ENCODE data around the gene CD274. TPM values are rescaled to one million over a fixed set of nuclear protein-coding genes. Genes with fewer than 3 reads are reported as not detected.
"Not testable (repeated sequence)": the region's sequence is repeated elsewhere in the genome, so short reads cannot be mapped to it uniquely, and the experiment has no call there.

CD274 gene
- total and polyA plus RNA-seq, 5 donors, result 4.9 to 12.0 (median 10.8) TPM

DNA sequence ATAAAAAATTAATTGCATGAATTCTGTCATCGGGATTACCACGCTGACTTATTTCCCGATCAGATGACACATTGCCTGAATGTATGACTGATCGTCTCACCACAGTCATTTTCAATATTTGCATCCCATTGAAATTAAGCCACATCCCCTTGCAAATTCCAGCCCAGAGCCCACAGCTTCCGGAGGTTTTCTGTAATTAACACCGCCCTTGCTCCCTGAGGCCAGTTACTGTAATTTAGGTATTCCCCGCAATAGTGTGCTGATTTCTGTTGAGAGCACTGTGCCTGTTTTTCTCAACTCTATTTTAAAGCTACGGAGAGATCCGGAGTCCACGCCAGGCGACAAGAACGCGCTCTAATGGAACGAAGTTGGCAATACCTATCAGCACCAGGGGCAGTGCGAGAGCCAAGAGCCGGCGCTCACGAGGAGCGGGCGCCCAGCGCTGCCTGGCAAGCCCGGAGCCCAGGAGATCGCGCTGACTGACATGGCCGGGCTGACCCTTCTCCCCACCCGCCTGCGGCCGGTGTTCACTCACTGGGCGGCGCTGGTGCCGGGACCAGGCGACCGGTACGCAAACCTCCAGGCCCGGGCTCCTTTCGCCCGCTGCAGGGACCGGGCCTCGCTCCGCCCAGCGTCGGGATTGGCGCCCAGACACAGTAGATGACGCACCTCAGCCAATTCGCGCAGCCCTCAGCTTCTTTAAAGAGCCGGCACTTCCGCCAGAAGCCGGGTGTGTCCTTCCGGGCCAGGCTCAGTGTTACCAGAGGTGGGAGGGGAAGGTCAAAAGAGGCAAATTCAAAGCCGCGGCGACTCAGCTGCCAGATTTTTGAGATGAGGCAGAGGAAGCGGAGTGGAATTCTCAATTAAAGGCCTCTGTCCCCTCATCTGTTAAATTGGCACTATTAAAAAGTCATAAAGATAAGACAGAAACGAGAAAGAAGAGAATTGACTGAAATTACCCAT is 12.8 kb upstream of the CD274 start, which contains the start of gene PLGRKT:
TSS of gene PLGRKT (minus strand) at position 672 of the 963 bp plus-strand sequence. CDS start 5,948 bp downstream, outside the sequence.
- ATAC-seq (peak; percentile 99 to 100), DNase-seq (peak; percentile 97 to 98 (median 98))
- H3K9me3 ChIP-seq (ENCODE audit: control insufficient read depth, low read length), result no peaks in the 10 kb centered on the region
- no peaks in the 10 kb centered on the region for H3K27me3 ChIP-seq (ENCODE audit: control insufficient read depth, insufficient read depth)
- peak within 1 kb of the TSS; percentile 91 for H3K27ac ChIP-seq (ENCODE audit: low read length)
- intact Hi-C loops (cut with DNase I), result loop anchor here in 2 of 4 donors (5.0 to 10.0 kb wide), 2 partner anchors 155 to 683 kb away; no protein-coding TSS in a partner anchor
- H3K4me1 ChIP-seq (ENCODE audit: control insufficient read depth, insufficient read depth, low read length), result peaks cover 5% of the 10 kb centered on the region
- peak within 1 kb of the TSS; percentile 61 for H3K4me3 ChIP-seq (ENCODE audit: low read length)
- under 1% methylated on average over 55 of the region's 55 CpGs for WGBS

DNA sequence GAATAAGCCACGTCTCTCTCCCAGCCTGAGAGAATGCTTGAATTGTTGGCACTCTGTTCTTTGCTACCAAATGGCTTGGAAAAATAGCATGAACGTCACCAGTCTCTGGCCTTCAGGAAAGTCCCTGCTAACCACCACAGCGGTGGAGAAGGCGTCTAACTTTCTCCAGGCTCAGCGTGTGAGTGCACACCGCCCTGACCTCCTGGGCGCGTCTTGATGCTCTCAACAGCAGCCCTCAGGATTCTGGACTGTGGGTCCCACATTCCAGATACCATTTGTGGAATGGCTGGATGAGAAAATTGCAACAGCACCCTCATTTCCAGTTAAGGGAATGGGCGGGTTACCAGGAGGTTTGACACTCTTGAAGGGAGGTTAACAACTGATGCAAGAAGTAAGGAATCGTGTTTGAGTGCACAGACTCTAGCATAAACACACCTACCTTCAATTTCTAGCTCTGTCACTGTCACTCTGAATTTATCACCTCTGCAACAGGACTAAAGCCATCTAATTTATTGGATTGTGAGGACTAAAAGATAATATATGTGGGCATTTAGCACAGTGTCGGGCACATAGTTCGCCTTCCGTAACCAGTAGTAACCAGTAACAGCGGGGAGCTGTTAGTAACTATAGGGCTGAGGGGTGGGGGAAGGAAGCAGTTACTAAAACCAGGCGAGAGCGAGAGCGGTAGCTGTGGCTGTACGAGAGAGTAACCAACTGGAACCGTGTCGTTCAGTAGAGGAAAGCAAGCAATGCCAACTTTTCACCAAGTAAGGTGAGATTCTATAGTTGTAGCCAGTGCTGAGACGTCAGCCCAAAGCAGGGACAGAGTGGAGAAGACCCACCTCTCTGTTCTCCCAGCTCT is 11.8 kb upstream of the CD274 start:
- H3K4me3 ChIP-seq (ENCODE audit: low read length), result peak overlapping the region; percentile 61
- ATAC-seq (peak; percentile 8 to 9), DNase-seq (no peak)
- intact Hi-C loops (cut with DNase I), result loop anchor here in 2 of 4 donors (5.0 to 10.0 kb wide), 2 partner anchors 154 to 684 kb away; no protein-coding TSS in a partner anchor
- no peaks in the 10 kb centered on the region for H3K27me3 ChIP-seq (ENCODE audit: control insufficient read depth, insufficient read depth)
- H3K9me3 ChIP-seq (ENCODE audit: control insufficient read depth, low read length), result no peaks in the 10 kb centered on the region
- 68% methylated on average over 21 of the region's 21 CpGs for WGBS
- peak overlapping the region; percentile 91 for H3K27ac ChIP-seq (ENCODE audit: low read length)
- peaks cover 5% of the 10 kb centered on the region for H3K4me1 ChIP-seq (ENCODE audit: control insufficient read depth, insufficient read depth, low read length)

DNA sequence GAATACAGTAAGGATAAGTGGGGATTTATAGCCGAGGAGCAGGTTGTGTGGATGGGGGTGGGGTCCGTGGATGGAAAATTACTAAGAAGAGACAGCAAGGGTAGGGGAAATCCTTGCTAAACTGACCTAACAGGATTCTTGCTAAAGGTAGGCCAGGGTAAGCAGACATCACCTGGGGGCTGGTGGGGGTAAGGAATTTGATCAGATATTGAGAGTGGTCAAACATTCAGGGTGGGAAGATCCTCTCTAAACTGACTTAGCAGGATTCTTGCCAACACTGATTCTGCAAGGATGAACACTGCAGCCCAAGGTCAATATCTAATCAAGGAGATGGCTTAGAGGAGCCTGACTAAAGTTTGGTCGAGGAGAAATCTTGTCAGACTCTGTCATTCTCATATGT is 9.9 kb upstream of the CD274 start:
- H3K27ac ChIP-seq (ENCODE audit: low read length), result no peak overlapping the region
- no peak for DNase-seq
- H3K4me3 ChIP-seq (ENCODE audit: low read length), result no peak overlapping the region
- H3K27me3 ChIP-seq (ENCODE audit: control insufficient read depth, insufficient read depth), result no peaks in the 10 kb centered on the region
- H3K9me3 ChIP-seq (ENCODE audit: control insufficient read depth, low read length), result no peaks in the 10 kb centered on the region
- intact Hi-C loops (cut with DNase I), result loop anchor here in 3 of 4 donors (10.0 kb wide), 2 partner anchors 154 to 256 kb away; partner anchors contain the start of gene INSL6 (in 2 of the 3)
- WGBS, result 81% methylated on average over 3 of the region's 3 CpGs
- no peak for ATAC-seq
- peaks cover 5% of the 10 kb centered on the region for H3K4me1 ChIP-seq (ENCODE audit: control insufficient read depth, insufficient read depth, low read length)

DNA sequence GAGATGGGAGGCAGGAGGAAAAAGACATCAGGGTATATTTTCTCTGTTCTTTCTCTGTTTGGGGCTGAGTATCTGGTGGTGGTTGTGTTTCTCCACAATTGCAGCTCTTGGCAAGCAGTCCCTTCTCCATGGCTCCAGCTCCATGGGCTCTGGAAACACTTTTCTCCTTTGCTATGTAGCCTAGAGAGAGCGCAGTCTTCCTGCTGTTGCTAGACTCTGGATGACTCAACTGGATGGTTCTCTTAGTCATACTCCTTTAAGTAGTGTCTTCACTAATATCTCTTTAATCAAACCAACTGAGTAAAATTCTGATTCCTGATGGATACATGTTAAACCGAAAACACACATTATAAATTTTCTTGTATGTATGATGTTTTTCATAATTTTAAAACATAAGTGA is 9.3 kb upstream of the CD274 start:
- no peak for ATAC-seq
- no peak overlapping the region for H3K4me3 ChIP-seq (ENCODE audit: low read length)
- WGBS, result 94% methylated on average over 2 of the region's 2 CpGs

DNA sequence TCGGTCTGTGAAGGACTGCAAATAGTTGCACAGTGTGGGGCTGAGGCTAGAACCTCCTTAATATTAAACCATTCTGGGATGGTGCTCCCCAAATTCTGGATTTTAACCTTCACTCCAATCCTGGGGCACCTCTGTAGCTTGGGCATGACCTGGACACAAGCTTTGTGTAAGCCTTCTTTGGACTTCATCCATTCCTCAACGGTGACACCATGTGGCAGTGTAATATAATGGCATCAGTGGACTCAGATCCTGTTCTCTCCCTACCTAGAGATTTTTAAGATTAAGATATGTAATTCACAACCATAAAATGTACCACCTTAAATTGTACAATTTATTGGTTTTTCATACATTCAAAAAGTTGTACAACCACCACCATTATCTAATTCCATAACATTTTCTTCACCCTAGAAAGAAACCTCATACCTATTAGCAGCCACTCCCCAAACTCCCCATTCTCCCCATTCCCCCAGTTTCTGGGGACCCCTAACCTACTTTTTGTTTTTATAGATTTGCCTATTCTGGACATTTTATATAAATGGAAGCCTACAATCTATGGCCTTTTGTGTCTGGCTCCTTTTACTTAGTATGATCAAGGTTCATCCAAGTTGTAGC is 7.8 kb upstream of the CD274 start:
- WGBS, result 51% methylated on average over 2 of the region's 2 CpGs

More for the DNA sequence above, 9.3 kb upstream of the CD274 start:
- Histone ChIP-seq H3K9me3 (ENCODE audit: control insufficient read depth, low read length) (no peaks in the 10 kb centered on the region), H3K27me3 (ENCODE audit: control insufficient read depth, insufficient read depth) (no peaks in the 10 kb centered on the region), H3K27ac (ENCODE audit: low read length) (no peak overlapping the region), H3K4me1 (ENCODE audit: control insufficient read depth, insufficient read depth, low read length) (peaks cover 5% of the 10 kb centered on the region)
- DNase-seq, result no peak
- intact Hi-C loops (cut with DNase I), result loop anchor here in 3 of 4 donors (10.0 kb wide), 2 partner anchors 154 to 256 kb away; partner anchors contain the start of gene INSL6 (in 2 of the 3)

DNA sequence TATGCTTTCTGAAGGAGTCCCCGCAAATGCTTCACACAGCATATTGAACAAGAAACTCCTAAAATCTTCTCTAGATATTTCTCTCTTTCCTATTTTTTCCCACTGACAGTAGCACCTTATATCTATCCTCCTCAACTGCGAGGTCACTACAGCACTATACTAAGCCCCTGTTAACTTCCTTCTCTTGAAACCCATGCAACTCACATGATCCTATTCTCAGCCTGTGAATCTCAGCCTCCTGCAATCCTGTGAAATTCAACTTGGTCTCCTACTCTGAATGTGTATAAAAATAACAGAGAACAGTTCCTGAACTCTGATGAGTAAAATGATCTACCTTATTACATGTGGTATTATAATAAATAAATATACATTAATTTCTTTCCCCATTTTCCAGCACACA is 6.5 kb upstream of the CD274 start:
- H3K9me3 ChIP-seq (ENCODE audit: control insufficient read depth, low read length), result no peaks in the 10 kb centered on the region
- H3K4me3 ChIP-seq (ENCODE audit: low read length), result no peak overlapping the region
- no peak for ATAC-seq
- WGBS, result 76% methylated on average over 2 of the region's 2 CpGs
- H3K27ac ChIP-seq (ENCODE audit: low read length), result no peak overlapping the region
- H3K27me3 ChIP-seq (ENCODE audit: control insufficient read depth, insufficient read depth), result no peaks in the 10 kb centered on the region
- no peaks in the 10 kb centered on the region for H3K4me1 ChIP-seq (ENCODE audit: control insufficient read depth, insufficient read depth, low read length)
- DNase-seq, result no peak
- intact Hi-C loops (cut with DNase I), result loop anchor here in 3 of 4 donors (10.0 kb wide), 2 partner anchors 151 to 259 kb away; partner anchors contain the start of gene INSL6 (in 2 of the 3)

More for the DNA sequence above, 7.8 kb upstream of the CD274 start:
- peaks cover 5% of the 10 kb centered on the region for H3K4me1 ChIP-seq (ENCODE audit: control insufficient read depth, insufficient read depth, low read length)
- no peaks in the 10 kb centered on the region for H3K27me3 ChIP-seq (ENCODE audit: control insufficient read depth, insufficient read depth)
- H3K27ac ChIP-seq (ENCODE audit: low read length), result no peak overlapping the region
- intact Hi-C loops (cut with DNase I), result loop anchor here in 3 of 4 donors (10.0 kb wide), 2 partner anchors 152 to 258 kb away; partner anchors contain the start of gene INSL6 (in 2 of the 3)
- no peaks in the 10 kb centered on the region for H3K9me3 ChIP-seq (ENCODE audit: control insufficient read depth, low read length)
- H3K4me3 ChIP-seq (ENCODE audit: low read length), result no peak overlapping the region
- no peak for DNase-seq
- no peak for ATAC-seq

DNA sequence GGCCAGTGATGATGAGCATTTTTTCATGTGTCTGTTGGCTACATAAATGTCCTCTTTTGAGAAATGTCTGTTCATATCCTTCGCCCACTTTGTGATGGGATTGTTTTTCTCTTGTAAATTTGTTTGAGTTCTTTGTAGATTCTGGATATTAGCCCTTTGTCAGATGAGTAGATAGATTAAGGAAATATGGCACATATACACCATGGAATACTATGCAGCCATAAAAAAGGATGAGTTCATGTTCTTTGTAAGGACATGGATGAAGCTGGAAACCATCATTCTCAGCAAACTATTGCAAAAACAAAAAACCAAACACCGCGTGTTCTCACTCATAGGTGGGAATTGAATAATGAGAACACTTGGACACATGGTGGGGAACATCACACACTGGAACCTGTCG is 5.2 kb upstream of the CD274 start:
- H3K4me3 ChIP-seq (ENCODE audit: low read length); DNase-seq; H3K9me3 ChIP-seq (ENCODE audit: control insufficient read depth, low read length); H3K4me1 ChIP-seq (ENCODE audit: control insufficient read depth, insufficient read depth, low read length); ATAC-seq; H3K27ac ChIP-seq (ENCODE audit: low read length); H3K27me3 ChIP-seq (ENCODE audit: control insufficient read depth, insufficient read depth): not testable (repeated sequence)
- 91% methylated on average over 4 of the region's 4 CpGs for WGBS
- intact Hi-C loops (cut with DNase I), result loop anchor here in 3 of 4 donors (10.0 kb wide), 2 partner anchors 150 to 260 kb away; partner anchors contain the start of gene INSL6 (in 2 of the 3)

DNA sequence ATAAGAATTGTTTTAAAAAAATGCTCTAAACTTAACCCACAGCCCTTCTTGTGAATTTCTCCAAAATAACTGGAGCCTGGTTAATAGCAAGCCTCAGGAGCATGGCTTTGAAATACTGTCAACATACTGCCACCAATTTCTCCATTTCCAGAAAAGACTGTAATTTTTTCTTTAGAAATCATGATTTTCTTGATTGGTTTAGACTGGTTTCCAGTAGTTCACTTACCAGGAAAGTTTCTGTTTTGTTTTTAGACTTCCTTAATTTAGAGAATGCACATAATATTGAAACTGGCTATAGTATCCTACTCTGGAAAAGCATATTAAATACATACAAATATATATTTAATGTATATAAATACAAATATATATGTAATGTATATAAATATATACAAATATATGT is 4.5 kb upstream of the CD274 start:
- ATAC-seq, result no peak
- Histone ChIP-seq H3K27me3 (ENCODE audit: control insufficient read depth, insufficient read depth) (no peaks in the 10 kb centered on the region), H3K9me3 (ENCODE audit: control insufficient read depth, low read length) (no peaks in the 10 kb centered on the region), H3K4me1 (ENCODE audit: control insufficient read depth, insufficient read depth, low read length) (no peaks in the 10 kb centered on the region), H3K4me3 (ENCODE audit: low read length) (no peak overlapping the region), H3K27ac (ENCODE audit: low read length) (no peak overlapping the region)
- DNase-seq, result no peak
- intact Hi-C loops (cut with DNase I), result loop anchor here in 3 of 4 donors (10.0 kb wide), 2 partner anchors 149 to 261 kb away; partner anchors contain the start of gene INSL6 (in 2 of the 3)

DNA sequence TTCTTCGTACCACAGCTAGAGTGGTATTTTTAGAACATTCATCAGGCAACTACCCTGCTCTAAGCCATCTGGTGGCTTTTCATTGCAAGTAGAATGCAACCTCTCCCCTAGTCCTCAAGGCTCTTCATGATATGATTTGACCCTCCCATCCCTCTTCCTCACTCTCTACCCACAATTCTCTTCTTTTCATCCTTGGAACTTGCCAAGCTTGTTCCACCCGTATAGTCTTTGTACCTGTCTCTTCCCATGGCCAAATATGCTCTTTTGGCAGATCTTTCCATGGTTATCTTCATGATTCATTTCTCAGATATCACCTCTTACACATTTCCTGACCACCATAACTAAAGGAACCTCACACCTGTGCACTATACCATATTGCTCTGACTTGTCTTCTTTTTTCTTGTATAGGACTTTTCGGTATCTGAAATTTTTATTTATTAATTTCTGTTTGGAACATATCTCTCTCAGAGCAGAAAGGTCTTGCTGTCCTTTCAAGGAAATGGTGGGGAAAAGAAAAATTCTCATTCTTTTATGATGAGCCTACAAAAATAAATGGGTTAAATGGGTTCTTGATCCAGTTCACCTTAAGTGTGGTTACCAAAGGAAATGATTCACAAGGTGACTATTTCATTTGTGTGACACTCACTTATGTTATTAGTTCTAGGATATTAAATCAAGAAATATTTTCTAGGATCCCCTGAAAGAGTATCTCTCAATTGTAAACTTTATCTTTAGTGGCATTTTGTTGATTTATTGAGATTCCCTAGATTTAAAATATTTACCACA is 3.7 kb upstream of the CD274 start:
- intact Hi-C loops (cut with DNase I), result loop anchor here in 3 of 4 donors (10.0 kb wide), 2 partner anchors 148 to 262 kb away; partner anchors contain the start of gene INSL6 (in 2 of the 3)
- no peak overlapping the region for H3K27ac ChIP-seq (ENCODE audit: low read length)
- DNase-seq (no peak), ATAC-seq (no peak)
- 75% methylated on average over 3 of the region's 3 CpGs for WGBS
- no peak overlapping the region for H3K4me3 ChIP-seq (ENCODE audit: low read length)
- peaks cover 2% of the 10 kb centered on the region for H3K4me1 ChIP-seq (ENCODE audit: control insufficient read depth, insufficient read depth, low read length)
- H3K9me3 ChIP-seq (ENCODE audit: control insufficient read depth, low read length), result no peaks in the 10 kb centered on the region
- H3K27me3 ChIP-seq (ENCODE audit: control insufficient read depth, insufficient read depth), result no peaks in the 10 kb centered on the region

Data from right cardiac atrium (tissue), 5 donors.